Colonic mucosa (tissue), 4 donors: ENCODE results near the gene HGF. TPM values are rescaled to one million over a fixed set of nuclear protein-coding genes. Genes with fewer than 3 reads are reported as not detected.

Source experiments
- DNase-seq: peaks from one replicate; pipeline ENCODE4 v3.0.0-alpha.2; 2020
- H3K27ac ChIP-seq: fragments of 200-600 bp; one replicate; pipeline ENCODE4 v1.8.0; 2021
- H3K27me3 ChIP-seq: fragments of 200-600 bp; one replicate; pipeline ENCODE4 v1.8.0; 2021
- H3K36me3 ChIP-seq: fragments of 200-600 bp; one replicate; pipeline ENCODE4 v1.8.0; 2021
- H3K4me1 ChIP-seq: fragments of 200-600 bp; one replicate; pipeline ENCODE4 v1.8.0; 2021; ENCODE audit warnings: mild to moderate bottlenecking
- H3K4me3 ChIP-seq: fragments of 200-600 bp; one replicate; pipeline ENCODE4 v1.8.0; 2021
- H3K9ac ChIP-seq, 2 donors: one replicate each; pipeline ENCODE4 v1.7.0; 2013; ENCODE audit warnings: control low read depth in 2 of 2, low read depth in 2 of 2, low read length in 2 of 2
- H3K9me3 ChIP-seq: fragments of 200-600 bp; one replicate; pipeline ENCODE4 v1.8.0; 2021
- intact Hi-C: fragments of 100-400 bp; cut with DNase I; formaldehyde crosslinking; loops from one replicate; pipeline ENCODE4 v1.14.1; 2022
- total RNA-seq, 2 donors: library from RNA; stranded (reverse); fragmentation: NEBNext Ultra II Directional in 1 of 2; extraction: Animal tissue kit (Norgen Biotek cat#: 25700) in 1 of 2; gene quantifications; one replicate each; pipeline ENCODE4 v1.2.1, GENCODE V29; 2021
- TF ChIP-seq, protein P1 (sequence below): fragments of 200-600 bp; IDR thresholded peaks from one replicate; pipeline ENCODE4 v1.8.0; 2022; ENCODE audit warnings: antibody characterized with exemption, mild to moderate bottlenecking
- donor health status: healthy.
- donor health status: DM: no; HTN: no; CAD: no.
- donor health status: DM: no; HTN: no; CAD: no.

HGF gene
- total RNA-seq, 2 donors from 2014 or later: 0.96 to 4.5 TPM

DNA sequence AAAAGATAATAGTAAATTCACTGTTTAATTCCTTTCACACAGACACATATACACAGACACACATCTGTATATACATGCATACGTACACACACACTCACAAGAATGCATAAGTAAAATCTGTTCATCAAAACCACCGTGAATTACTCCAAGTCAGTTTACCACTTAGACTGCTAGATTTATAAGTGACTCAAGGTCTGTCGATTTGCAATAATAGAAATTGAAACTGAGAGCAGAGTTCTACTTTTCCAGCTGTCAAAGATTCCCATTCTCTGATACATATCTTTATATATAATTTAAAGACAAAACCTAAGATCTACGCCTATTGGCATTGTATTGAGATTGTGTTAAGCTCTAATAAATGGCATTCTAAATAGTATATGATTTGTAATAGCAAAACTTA lies 9.9 kb upstream of the HGF start:
- Histone ChIP-seq H3K4me1 (no peaks in the 10 kb centered on the region), H3K27ac (no peak overlapping the region), H3K9ac (no peak overlapping the region), H3K27me3 (no peaks in the 10 kb centered on the region), H3K9me3 (no peaks in the 10 kb centered on the region), H3K36me3 (no peaks in the 10 kb centered on the region), H3K4me3 (no peak overlapping the region)
- TF ChIP-seq, protein P1, sequence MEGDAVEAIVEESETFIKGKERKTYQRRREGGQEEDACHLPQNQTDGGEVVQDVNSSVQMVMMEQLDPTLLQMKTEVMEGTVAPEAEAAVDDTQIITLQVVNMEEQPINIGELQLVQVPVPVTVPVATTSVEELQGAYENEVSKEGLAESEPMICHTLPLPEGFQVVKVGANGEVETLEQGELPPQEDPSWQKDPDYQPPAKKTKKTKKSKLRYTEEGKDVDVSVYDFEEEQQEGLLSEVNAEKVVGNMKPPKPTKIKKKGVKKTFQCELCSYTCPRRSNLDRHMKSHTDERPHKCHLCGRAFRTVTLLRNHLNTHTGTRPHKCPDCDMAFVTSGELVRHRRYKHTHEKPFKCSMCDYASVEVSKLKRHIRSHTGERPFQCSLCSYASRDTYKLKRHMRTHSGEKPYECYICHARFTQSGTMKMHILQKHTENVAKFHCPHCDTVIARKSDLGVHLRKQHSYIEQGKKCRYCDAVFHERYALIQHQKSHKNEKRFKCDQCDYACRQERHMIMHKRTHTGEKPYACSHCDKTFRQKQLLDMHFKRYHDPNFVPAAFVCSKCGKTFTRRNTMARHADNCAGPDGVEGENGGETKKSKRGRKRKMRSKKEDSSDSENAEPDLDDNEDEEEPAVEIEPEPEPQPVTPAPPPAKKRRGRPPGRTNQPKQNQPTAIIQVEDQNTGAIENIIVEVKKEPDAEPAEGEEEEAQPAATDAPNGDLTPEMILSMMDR: no peak
- DNase-seq: no peak
- intact Hi-C loops: no loop called here

DNA sequence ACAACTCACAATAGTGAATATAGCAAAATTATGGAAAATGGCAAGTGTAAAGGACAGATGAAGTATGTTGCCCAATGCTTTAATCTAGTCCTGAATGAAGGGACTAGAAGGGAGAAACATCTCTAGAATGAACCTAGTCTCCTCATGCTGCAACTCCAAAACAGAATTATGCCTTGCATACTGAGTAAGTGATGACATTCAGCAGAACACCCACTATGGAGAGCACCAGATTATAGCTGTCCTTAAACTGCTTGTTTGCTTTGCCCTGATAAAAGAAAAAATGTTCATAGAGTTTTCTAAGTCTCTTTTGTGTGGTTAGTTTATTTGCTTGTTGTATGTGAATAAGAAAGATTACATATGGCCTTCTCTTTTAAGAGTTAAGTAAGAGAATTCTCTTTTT lies 7.8 kb upstream of the HGF start:
- H3K36me3 ChIP-seq: no peaks in the 10 kb centered on the region
- H3K9ac ChIP-seq: no peak overlapping the region
- H3K4me1 ChIP-seq: no peaks in the 10 kb centered on the region
- H3K9me3 ChIP-seq: no peaks in the 10 kb centered on the region
- no peak overlapping the region for H3K4me3 ChIP-seq
- TF ChIP-seq, protein P1: no peak
- H3K27ac ChIP-seq: no peak overlapping the region
- H3K27me3 ChIP-seq: no peaks in the 10 kb centered on the region
- intact Hi-C loops: no loop called here
- DNase-seq: no peak

DNA sequence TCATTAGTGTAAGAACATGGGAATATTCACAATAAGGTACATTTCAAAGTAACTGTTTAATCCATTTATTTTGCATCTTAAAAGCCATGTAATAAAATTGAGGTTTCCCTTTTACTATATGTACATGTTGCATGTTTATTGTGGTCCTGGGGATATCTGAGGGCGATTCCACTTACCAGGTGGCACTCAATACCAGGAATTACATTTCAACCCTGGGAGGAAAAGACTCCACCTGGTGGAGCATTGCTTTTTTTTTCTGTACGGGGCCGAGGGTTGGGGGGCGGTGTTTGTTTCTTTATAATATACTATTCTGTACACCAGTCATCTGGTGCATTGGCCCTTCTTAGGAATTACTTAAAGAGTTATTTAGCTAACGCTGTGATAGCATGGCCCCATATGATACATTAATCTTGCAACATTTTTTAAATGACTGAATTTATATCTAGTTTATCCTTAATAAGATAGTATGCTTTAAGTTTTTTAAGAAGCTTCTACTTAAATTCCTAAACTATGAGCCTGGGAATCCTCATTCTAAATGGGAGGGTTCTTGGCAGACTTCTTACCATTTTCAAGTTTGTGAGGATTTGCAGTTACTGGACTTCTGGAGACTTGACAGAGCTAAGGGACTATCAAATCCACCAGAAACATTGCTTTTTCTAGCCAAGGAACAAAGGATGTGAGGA lies 7.2 kb upstream of the HGF start:
- Histone ChIP-seq H3K27me3 (no peaks in the 10 kb centered on the region), H3K4me1 (no peaks in the 10 kb centered on the region), H3K9me3 (no peaks in the 10 kb centered on the region), H3K9ac (no peak overlapping the region), H3K4me3 (no peak overlapping the region), H3K27ac (no peak overlapping the region), H3K36me3 (no peaks in the 10 kb centered on the region)
- TF ChIP-seq, protein P1: no peak
- DNase-seq: no peak
- intact Hi-C loops: no loop called here

DNA sequence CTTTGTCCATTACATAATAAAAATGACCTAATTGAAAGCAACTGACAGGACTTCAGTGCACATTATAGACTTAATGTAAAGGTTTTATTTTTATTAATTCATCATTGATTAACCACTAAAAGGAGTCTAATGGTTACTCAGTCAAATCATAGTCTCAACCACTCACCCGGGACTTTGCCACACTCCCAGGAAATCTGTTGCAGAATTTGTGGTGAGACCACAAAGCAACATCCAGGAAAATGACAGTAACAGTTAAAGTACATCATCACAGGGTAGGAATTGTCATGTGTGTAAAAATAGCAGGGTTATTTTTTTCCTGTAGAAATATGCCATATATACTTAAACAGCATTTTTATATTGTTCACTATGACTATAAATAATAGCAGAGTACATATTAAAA lies 6.3 kb upstream of the HGF start:
- Histone ChIP-seq H3K4me3 (no peak overlapping the region), H3K4me1 (no peaks in the 10 kb centered on the region), H3K9me3 (no peaks in the 10 kb centered on the region), H3K27me3 (no peaks in the 10 kb centered on the region), H3K36me3 (no peaks in the 10 kb centered on the region), H3K27ac (no peak overlapping the region), H3K9ac (no peak overlapping the region)
- DNase-seq: no peak
- TF ChIP-seq, protein P1: no peak
- intact Hi-C loops: no loop called here

DNA sequence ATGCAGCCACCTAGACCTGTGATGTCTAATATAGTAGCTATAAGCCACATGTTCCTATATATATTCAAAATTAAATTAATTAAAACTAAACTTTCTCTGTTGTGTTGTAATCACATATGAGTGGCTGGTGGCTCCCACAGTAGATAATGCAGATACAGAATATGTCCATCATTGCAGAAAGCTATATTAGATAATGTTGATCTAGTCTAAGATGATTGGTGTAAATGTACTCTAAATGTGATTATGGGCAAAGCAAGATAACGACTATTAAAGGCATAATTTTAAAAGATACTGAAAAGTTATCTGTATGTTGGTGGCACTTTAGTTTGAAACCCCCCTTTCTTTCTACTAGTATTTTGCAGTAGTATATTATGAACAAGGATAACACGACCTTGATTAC lies 5.7 kb upstream of the HGF start:
- DNase-seq: no peak
- Histone ChIP-seq H3K4me3 (no peak overlapping the region), H3K27me3 (no peaks in the 10 kb centered on the region), H3K9me3 (no peaks in the 10 kb centered on the region), H3K9ac (no peak overlapping the region), H3K4me1 (no peaks in the 10 kb centered on the region), H3K36me3 (no peaks in the 10 kb centered on the region), H3K27ac (no peak overlapping the region)
- TF ChIP-seq, protein P1: no peak
- intact Hi-C loops: no loop called here
